GM12878 (cell line): ENCODE measurements around the gene CKS1B. TPM values are rescaled to one million over a fixed set of nuclear protein-coding genes. Genes with fewer than 3 reads are reported as not detected.

Source experiments
- CHD4 ChIP-seq: fragments of 200-600 bp; sonication (generic); IDR thresholded peaks from 2 replicates; pipeline ENCODE4 v1.6.1; 2016; ENCODE audit warnings: mild to moderate bottlenecking
- CREB1 ChIP-seq: IDR thresholded peaks from 2 replicates; pipeline ENCODE4 v1.6.1; 2012; ENCODE audit warnings: low read depth, mild to moderate bottlenecking, inconsistent platforms
- CREM ChIP-seq: IDR thresholded peaks from 2 replicates; pipeline ENCODE4 v1.6.1; 2014; ENCODE audit warnings: antibody characterized with exemption, low read depth
- EED ChIP-seq: sonication (generic); IDR thresholded peaks from 2 replicates; pipeline ENCODE4 v1.6.1; 2016; ENCODE audit warnings: antibody characterized with exemption, low read depth
- EGR1 ChIP-seq, 2 experiments: IDR thresholded peaks; 1 replicate in 1 of 2; 2 replicates in 1 of 2; pipeline ENCODE4 v1.6.1; 2011 to 2012; ENCODE audit warnings: low read depth in 2 of 2, low read length in 2 of 2, borderline replicate concordance in 1 of 2, mild to moderate bottlenecking in 1 of 2, moderate library complexity in 1 of 2
- ETV6 ChIP-seq, 2 experiments: fragments of 450-650 bp in 1 of 2; IDR thresholded peaks in 1 of 2; conservative IDR thresholded peaks in 1 of 2; 2 replicates each; pipeline ENCODE4 v1.6.1; 2014; ENCODE audit warnings: antibody characterized with exemption in 1 of 2, borderline replicate concordance in 1 of 2, low read depth in 1 of 2, mild to moderate bottlenecking in 1 of 2, moderate library complexity in 1 of 2
- GATAD2B ChIP-seq: fragments of 450-650 bp; conservative IDR thresholded peaks from 2 replicates; pipeline ENCODE4 v1.6.1; 2017; ENCODE audit warnings: low read depth, mild to moderate bottlenecking, moderate library complexity
- IRF4 ChIP-seq: IDR thresholded peaks from 2 replicates; pipeline ENCODE4 v1.6.1; 2011; ENCODE audit warnings: low read depth, low read length
- KLF5 ChIP-seq: fragments of 450-650 bp; IDR thresholded peaks from 2 replicates; pipeline ENCODE4 v1.6.1; 2014; ENCODE audit warnings: mild to moderate bottlenecking; ENCODE audit not compliant: partially characterized antibody
- MXI1 ChIP-seq: fragments of 150-350 bp; IDR thresholded peaks from 2 replicates; pipeline ENCODE4 v1.6.1; 2011; ENCODE audit warnings: low read depth, mild to moderate bottlenecking, inconsistent platforms, low read length, improper control_type of control experiment
- NBN ChIP-seq: fragments of 450-650 bp; IDR thresholded peaks from 2 replicates; pipeline ENCODE4 v1.6.1; 2016
- RB1 ChIP-seq: fragments of 450-650 bp; formaldehyde crosslinking; IDR thresholded peaks from 2 replicates; pipeline ENCODE4 v1.6.1; 2017; ENCODE audit warnings: mild to moderate bottlenecking, borderline replicate concordance
- RFX5 ChIP-seq: IDR thresholded peaks from 2 replicates; pipeline ENCODE4 v1.6.1; 2011; ENCODE audit warnings: low read depth, low read length, improper control_type of control experiment
- SMAD5 ChIP-seq: IDR thresholded peaks from 2 replicates; pipeline ENCODE4 v1.6.1; 2016; ENCODE audit warnings: antibody characterized with exemption, low read depth
- STAT1 ChIP-seq: fragments of 450-650 bp; conservative IDR thresholded peaks from 2 replicates; pipeline ENCODE4 v1.6.1; 2014; ENCODE audit warnings: antibody characterized with exemption, mild to moderate bottlenecking
- polyA plus RNA-seq, 11 experiments: library from polyadenylated mRNA; depleted of rRNA in 4 of 11; unstranded in 6 of 11; stranded (reverse) in 5 of 11; fragments of >200 nt; fragmentation: Nextera tagmentation in 4 of 11; fragmentation: Illumina TruSeq in 1 of 11; extraction: Ambion mirVana in 4 of 11; extraction: Trizol in 1 of 11; gene quantifications; 1 replicate in 1 of 11; 2 replicates in 10 of 11; pipeline versions ENCODE4 v1.2.1 to v1.2.3, GENCODE V29; 2011 to 2016; ENCODE audit warnings: inconsistent platforms in 2 of 11, missing spikeins in 2 of 11, low read depth in 1 of 11
- total RNA-seq, 4 experiments: library from RNA; depleted of rRNA in 3 of 4; stranded (reverse); fragments of >200 nt in 3 of 4; fragmentation: Illumina TruSeq in 1 of 4; extraction: Trizol in 1 of 4; gene quantifications; 2 replicates each; pipeline versions ENCODE4 v1.2.1 to v1.2.3, GENCODE V29; 2013 to 2021
- TF ChIP-seq, protein P1 (sequence below): fragments of 450-650 bp; IDR thresholded peaks from 2 replicates; pipeline ENCODE4 v1.6.1; 2017; ENCODE audit warnings: mild to moderate bottlenecking, low read depth, inconsistent platforms; ENCODE audit not compliant: poor library complexity, severe bottlenecking
- TF ChIP-seq, protein P2 (sequence below): IDR thresholded peaks from 2 replicates; pipeline ENCODE4 v1.6.1; 2012; ENCODE audit warnings: low read length, inconsistent platforms
- TF ChIP-seq, protein P3 (sequence below): fragments of 450-650 bp; IDR thresholded peaks from 2 replicates; pipeline ENCODE4 v1.6.1; 2016; ENCODE audit warnings: mild to moderate bottlenecking
- TF ChIP-seq, protein P4 (sequence below): fragments of 450-650 bp; IDR thresholded peaks from 2 replicates; pipeline ENCODE4 v1.6.1; 2014; ENCODE audit warnings: mild to moderate bottlenecking

The CKS1B gene
- total and polyA plus RNA-seq, 10 of the 15 experiments (the other 5 are each of a cell fraction or from before 2014, with no cell fraction given) = 125 to 608 (median 364) TPM

DNA sequence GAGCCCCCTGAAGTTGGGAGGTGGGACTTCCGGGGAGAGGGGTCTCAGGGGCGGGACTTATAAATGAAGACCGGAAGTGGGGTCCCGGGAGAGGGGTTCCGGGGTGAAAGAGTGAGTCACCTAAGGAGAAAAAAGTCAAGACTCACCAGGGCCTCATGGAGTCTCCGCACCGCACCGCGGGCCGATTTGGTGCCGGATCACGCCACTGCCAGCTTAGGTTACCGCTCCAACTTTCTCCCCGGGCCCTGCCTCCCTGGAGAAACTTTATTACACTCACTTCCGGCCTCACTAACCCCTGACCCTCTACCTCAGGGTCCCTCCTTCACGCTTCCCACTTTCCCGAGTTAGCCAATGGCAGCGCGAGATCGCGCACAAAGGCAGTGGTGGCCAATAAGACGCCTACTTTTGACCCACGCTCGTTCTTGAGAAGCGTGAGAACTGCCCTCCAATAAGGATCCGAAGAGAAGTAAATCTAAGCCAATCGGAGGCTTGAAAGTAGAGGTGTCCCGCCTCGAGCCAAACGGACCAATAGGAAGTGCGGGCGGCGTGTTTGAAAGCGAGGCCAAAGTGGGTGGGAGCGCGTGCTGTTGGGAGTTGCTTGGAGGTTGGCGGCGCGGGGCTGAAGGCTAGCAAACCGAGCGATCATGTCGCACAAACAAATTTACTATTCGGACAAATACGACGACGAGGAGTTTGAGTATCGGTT lies at the start of gene CKS1B (continued):
- TF ChIP-seq, protein P1, sequence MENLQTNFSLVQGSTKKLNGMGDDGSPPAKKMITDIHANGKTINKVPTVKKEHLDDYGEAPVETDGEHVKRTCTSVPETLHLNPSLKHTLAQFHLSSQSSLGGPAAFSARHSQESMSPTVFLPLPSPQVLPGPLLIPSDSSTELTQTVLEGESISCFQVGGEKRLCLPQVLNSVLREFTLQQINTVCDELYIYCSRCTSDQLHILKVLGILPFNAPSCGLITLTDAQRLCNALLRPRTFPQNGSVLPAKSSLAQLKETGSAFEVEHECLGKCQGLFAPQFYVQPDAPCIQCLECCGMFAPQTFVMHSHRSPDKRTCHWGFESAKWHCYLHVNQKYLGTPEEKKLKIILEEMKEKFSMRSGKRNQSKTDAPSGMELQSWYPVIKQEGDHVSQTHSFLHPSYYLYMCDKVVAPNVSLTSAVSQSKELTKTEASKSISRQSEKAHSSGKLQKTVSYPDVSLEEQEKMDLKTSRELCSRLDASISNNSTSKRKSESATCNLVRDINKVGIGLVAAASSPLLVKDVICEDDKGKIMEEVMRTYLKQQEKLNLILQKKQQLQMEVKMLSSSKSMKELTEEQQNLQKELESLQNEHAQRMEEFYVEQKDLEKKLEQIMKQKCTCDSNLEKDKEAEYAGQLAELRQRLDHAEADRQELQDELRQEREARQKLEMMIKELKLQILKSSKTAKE = peak; percentile 25
- TF ChIP-seq NBN (peak; percentile 92), EED (no peak), RFX5 (peak; percentile 61; the same call in 1 of the 2 replicates), MXI1 (peak; percentile 100), EGR1 (IDR thresholded peaks at IDR 0.05; ENCODE audit: borderline replicate concordance in 1 of 2, low read depth in 2 of 2, low read length in 2 of 2) (peak in 1 of 2 experiments; percentile 26; a peak in 1 of 3 replicates), STAT1 (0 out of 2 replicates have a peak, but pooled peaks have one; percentile 11), SMAD5 (peak; percentile 64; the same call in 1 of the 2 replicates), RB1 (peak; percentile 59; the same call in 1 of the 2 replicates), CREM (peak; percentile 78), CHD4 (no peak), ETV6 (conservative IDR thresholded peaks at IDR 0.05 in 1 of 2, IDR thresholded peaks at IDR 0.05 in 1 of 2; ENCODE audit: borderline replicate concordance in 1 of 2, low read depth in 1 of 2) (no peak), IRF4 (0 out of 2 replicates have a peak, but pooled peaks have one; percentile 7), CREB1 (peak; percentile 86), KLF5 (peak; percentile 70), GATAD2B (peak; percentile 56)
- TF ChIP-seq, protein P2, sequence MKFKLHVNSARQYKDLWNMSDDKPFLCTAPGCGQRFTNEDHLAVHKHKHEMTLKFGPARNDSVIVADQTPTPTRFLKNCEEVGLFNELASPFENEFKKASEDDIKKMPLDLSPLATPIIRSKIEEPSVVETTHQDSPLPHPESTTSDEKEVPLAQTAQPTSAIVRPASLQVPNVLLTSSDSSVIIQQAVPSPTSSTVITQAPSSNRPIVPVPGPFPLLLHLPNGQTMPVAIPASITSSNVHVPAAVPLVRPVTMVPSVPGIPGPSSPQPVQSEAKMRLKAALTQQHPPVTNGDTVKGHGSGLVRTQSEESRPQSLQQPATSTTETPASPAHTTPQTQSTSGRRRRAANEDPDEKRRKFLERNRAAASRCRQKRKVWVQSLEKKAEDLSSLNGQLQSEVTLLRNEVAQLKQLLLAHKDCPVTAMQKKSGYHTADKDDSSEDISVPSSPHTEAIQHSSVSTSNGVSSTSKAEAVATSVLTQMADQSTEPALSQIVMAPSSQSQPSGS = no peak
- TF ChIP-seq, protein P3, sequence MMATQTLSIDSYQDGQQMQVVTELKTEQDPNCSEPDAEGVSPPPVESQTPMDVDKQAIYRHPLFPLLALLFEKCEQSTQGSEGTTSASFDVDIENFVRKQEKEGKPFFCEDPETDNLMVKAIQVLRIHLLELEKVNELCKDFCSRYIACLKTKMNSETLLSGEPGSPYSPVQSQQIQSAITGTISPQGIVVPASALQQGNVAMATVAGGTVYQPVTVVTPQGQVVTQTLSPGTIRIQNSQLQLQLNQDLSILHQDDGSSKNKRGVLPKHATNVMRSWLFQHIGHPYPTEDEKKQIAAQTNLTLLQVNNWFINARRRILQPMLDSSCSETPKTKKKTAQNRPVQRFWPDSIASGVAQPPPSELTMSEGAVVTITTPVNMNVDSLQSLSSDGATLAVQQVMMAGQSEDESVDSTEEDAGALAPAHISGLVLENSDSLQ = peak; percentile 91
- TF ChIP-seq, protein P4, sequence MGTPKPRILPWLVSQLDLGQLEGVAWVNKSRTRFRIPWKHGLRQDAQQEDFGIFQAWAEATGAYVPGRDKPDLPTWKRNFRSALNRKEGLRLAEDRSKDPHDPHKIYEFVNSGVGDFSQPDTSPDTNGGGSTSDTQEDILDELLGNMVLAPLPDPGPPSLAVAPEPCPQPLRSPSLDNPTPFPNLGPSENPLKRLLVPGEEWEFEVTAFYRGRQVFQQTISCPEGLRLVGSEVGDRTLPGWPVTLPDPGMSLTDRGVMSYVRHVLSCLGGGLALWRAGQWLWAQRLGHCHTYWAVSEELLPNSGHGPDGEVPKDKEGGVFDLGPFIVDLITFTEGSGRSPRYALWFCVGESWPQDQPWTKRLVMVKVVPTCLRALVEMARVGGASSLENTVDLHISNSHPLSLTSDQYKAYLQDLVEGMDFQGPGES = peak; percentile 95
